Heart right ventricle (tissue), 16 donors: Measurements from ENCODE around the gene IGF2R. TPM values are rescaled to one million over a fixed set of nuclear protein-coding genes. Genes with fewer than 3 reads are reported as not detected.

Experiments
- ATAC-seq, 8 donors: fragments of 200-7000 bp; cut with Tn5 transposase; one replicate each; pipeline ENCODE4 v1.9.1; 2020; ENCODE audit warnings: mild to moderate bottlenecking in 8 of 8, moderate library complexity in 8 of 8, moderate number of reproducible peaks in 1 of 8
- DNase-seq, 2 donors: peaks; one replicate each; pipeline ENCODE4 v3.0.0-alpha.2; 2020
- H3K27ac ChIP-seq, 10 donors: fragments of 200-600 bp; sonication (generic) in 2 of 10; one replicate each; pipeline versions ENCODE4 v1.5.0 to v1.8.0; 2020 to 2022; ENCODE audit warnings: mild to moderate bottlenecking in 3 of 10
- H3K27me3 ChIP-seq, 7 donors: fragments of 200-600 bp; one replicate each; pipeline ENCODE4 v1.8.0; 2021 to 2022; ENCODE audit warnings: mild to moderate bottlenecking in 2 of 7
- H3K36me3 ChIP-seq, 9 donors: fragments of 200-600 bp; sonication (generic) in 1 of 9; one replicate each; pipeline versions ENCODE4 v1.5.0 to v1.8.0; 2020 to 2022; ENCODE audit warnings: mild to moderate bottlenecking in 2 of 9
- H3K4me1 ChIP-seq, 9 donors: fragments of 200-600 bp; sonication (generic) in 1 of 9; one replicate each; pipeline versions ENCODE4 v1.5.0 to v1.8.0; 2020 to 2022; ENCODE audit warnings: mild to moderate bottlenecking in 4 of 9
- H3K4me3 ChIP-seq, 10 donors: fragments of 200-600 bp; sonication (generic) in 2 of 10; one replicate each; pipeline versions ENCODE4 v1.5.0 to v1.8.0; 2020 to 2022; ENCODE audit warnings: mild to moderate bottlenecking in 7 of 10, moderate library complexity in 2 of 10
- H3K9me3 ChIP-seq, 11 donors: fragments of 200-600 bp in 10 of 11; sonication (generic) in 2 of 11; one replicate each; pipeline versions ENCODE4 v1.5.0 to v1.8.0; 2013 to 2022; ENCODE audit warnings: mild to moderate bottlenecking in 2 of 11, control low read depth in 1 of 11, moderate library complexity in 1 of 11
- WGBS, 2 donors: extraction: QIAGEN DNeasy Blood & Tissue Kit; methylation state at CpG; one replicate each; pipeline ENCODE4 v1.1.7; 2013; ENCODE audit warnings: inconsistent platforms in 1 of 2; 5-methylcytosine and 5-hydroxymethylcytosine counted together
- intact Hi-C, 10 donors: fragments of 100-400 bp; cut with DNase I; formaldehyde crosslinking; loops; one replicate each; pipeline versions ENCODE4 v1.11.1 to v1.14.2; 2022
- polyA plus RNA-seq, 2 donors: library from polyadenylated mRNA; stranded (reverse); fragments of 200-250 nt; gene quantifications; one replicate each; pipeline ENCODE4 v1.2.3, GENCODE V29; 2013
- total RNA-seq, 10 donors: library from RNA; stranded (reverse); fragmentation: NEBNext Ultra II Directional in 3 of 10; extraction: Animal tissue kit (Norgen Biotek cat#: 25700) in 3 of 10; gene quantifications; one replicate each; pipeline versions ENCODE4 v1.2.1 to v1.2.4, GENCODE V29; 2021 to 2023
- TF ChIP-seq, protein P1 (sequence below), 9 donors: fragments of 200-600 bp; sonication (generic) in 2 of 9; IDR thresholded peaks; one replicate each; pipeline versions ENCODE4 v1.5.0 to v1.8.0; 2021 to 2022; ENCODE audit warnings: antibody characterized with exemption in 9 of 9, mild to moderate bottlenecking in 5 of 9, moderate library complexity in 1 of 9
- donor health status: Arrhythmogenic right ventricular cardiomyopathy.
- donor health status: ischemic (EF 13 %, LVEDD 7.1; RV severe dilation, severe dysfunction).
- donor health status: healthy with polysubstance abuse.
- donor health status: DM: no; HTN: yes; CAD: no.
- donor health status: DM: no; HTN: no; CAD: no.
- donor health status: ischemic (EF 25% LVEDD 6.9; RV normal size, moderate dysfunction).
- donor health status: ischemic (EF 25% LVEDD 5.7; RV mildly dilated, moderate dysfunction).
- donor health status: healthy.
- donor health status: DM: yes; HTN: yes; CAD: no.
- donor health status: Ischemic cardiomyopathy.
- donor health status: ischemic (EF 35%, LVEDD 5.7; RV mildly dilated, moderate dysfunction).
- donor health status: nonischemic (EF 11% LVEDD 7.7; RV severe dilation, severe dysfunction).
- donor health status: DM: yes; HTN: yes; CAD: no.
- donor health status: PGD.
- donor health status: ischemic (EF 29% LVEDD 5.4; RV normal size, mild dysfunction).
- donor health status: nonischemic (EF 23%, LVEDD 6.1; RV moderate dilation, normal function).

IGF2R gene
- total and polyA plus RNA-seq, 12 donors, result 13.7 to 95.6 (median 70.2) TPM

DNA sequence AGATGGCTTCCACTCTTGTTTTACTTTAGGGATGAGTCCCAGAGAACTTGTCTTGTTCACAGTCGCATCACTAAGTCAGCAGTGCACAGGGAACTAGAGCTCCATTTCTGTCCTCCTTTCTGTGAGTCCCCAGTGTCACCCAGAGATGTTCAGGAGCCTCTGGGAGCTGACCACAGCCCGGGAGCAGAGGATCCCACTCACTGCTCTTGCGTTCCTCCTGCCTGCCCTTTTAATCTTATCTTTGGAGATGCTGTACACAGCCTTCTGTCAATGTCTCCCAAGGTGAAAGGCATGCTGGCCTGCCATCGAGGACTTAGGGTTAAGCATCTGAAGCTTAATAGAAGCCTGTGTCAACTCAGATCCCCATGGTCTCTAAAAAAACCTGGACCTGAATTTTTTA is 71.2 kb downstream of the IGF2R start:
- no peak overlapping the region for H3K4me3 ChIP-seq
- ATAC-seq, result no peak
- no peaks in the 10 kb centered on the region for H3K27me3 ChIP-seq
- TF ChIP-seq, protein P1, sequence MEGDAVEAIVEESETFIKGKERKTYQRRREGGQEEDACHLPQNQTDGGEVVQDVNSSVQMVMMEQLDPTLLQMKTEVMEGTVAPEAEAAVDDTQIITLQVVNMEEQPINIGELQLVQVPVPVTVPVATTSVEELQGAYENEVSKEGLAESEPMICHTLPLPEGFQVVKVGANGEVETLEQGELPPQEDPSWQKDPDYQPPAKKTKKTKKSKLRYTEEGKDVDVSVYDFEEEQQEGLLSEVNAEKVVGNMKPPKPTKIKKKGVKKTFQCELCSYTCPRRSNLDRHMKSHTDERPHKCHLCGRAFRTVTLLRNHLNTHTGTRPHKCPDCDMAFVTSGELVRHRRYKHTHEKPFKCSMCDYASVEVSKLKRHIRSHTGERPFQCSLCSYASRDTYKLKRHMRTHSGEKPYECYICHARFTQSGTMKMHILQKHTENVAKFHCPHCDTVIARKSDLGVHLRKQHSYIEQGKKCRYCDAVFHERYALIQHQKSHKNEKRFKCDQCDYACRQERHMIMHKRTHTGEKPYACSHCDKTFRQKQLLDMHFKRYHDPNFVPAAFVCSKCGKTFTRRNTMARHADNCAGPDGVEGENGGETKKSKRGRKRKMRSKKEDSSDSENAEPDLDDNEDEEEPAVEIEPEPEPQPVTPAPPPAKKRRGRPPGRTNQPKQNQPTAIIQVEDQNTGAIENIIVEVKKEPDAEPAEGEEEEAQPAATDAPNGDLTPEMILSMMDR (IDR thresholded peaks at IDR 0.05), result no peak
- intact Hi-C loops, result loop anchor here in 8 of 10 donors (5.0 to 10.0 kb wide), 4 partner anchors 63 to 175 kb away; no protein-coding TSS in a partner anchor
- H3K9me3 ChIP-seq, result no peaks in the 10 kb centered on the region
- WGBS, 2 donors, result 67 to 77% methylated on average over 4 of the region's 4 CpGs
- no peak for DNase-seq
- peaks cover 0 to 91% (median 18%) of the 10 kb centered on the region in 9 donors for H3K36me3 ChIP-seq
- H3K27ac ChIP-seq, result no peak overlapping the region
- peaks cover 2 to 61% (median 29%) of the 10 kb centered on the region in 9 donors for H3K4me1 ChIP-seq

DNA sequence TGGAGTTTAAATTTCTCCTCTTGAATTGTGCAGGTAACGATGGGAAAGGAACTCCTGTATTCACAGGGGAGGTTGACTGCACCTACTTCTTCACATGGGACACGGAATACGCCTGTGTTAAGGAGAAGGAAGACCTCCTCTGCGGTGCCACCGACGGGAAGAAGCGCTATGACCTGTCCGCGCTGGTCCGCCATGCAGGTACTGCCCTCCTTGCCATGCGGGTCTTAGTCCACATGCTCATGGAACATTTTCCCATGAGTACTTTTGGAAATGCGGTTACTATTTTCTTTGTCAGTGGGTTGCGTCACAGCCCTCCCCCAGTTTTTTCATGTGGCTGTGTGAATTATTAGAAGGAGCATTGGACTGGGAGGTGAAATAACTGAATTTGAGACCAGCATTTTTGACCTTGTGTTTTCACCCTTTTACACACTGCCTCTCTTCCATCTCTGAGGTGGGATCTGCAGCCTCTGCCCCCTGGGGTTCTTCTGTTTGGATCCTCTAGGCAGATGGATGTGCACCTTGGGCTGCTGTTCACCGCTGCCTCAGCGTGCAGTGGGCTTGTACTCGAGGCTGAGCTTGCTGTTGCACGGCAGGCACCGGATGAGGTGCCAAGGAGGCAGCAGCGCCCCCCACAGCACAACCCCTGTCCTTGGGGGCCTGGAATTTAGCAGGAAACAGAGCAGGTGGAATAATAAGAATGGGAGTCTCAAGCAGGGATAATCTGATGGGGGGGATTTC is 71.8 kb downstream of the IGF2R start:
- H3K4me1 ChIP-seq, result peaks cover 2 to 61% (median 29%) of the 10 kb centered on the region in 9 donors
- DNase-seq (no peak), ATAC-seq (no peak)
- TF ChIP-seq, protein P1 (IDR thresholded peaks at IDR 0.05), result no peak
- 96 to 97% methylated on average over 19 of the region's 19 CpGs for WGBS, 2 donors
- H3K36me3 ChIP-seq, result peaks cover 0 to 91% (median 18%) of the 10 kb centered on the region in 9 donors
- H3K27me3 ChIP-seq, result no peaks in the 10 kb centered on the region
- H3K27ac ChIP-seq, result no peak overlapping the region
- intact Hi-C loops, result loop anchor here in 8 of 10 donors (5.0 to 10.0 kb wide), 4 partner anchors 63 to 176 kb away; no protein-coding TSS in a partner anchor
- no peak overlapping the region for H3K4me3 ChIP-seq
- no peaks in the 10 kb centered on the region for H3K9me3 ChIP-seq

DNA sequence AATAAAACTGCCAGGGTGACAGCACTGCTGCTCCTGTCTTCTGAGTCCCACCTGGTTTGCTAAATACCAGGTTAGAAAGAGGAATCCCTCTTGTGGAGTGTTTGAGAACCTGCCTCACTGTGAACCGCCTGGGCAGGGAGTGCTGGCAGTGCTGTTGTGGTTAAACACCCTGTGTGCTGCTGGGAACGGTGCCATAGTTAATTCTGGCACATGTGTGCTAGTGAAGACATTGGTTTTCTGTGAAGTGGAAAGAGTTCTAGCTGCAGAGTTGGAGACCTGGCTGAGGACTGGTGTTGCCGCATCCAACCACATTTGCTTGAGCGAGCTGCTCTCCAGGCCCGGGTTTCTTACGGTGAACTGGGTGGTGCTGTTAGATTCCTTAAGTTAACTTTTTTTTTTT is 72.7 kb downstream of the IGF2R start:
- Histone ChIP-seq H3K9me3 (no peaks in the 10 kb centered on the region), H3K4me1 (peaks cover 2 to 54% (median 29%) of the 10 kb centered on the region in 9 donors), H3K36me3 (peaks cover 0 to 91% (median 22%) of the 10 kb centered on the region in 9 donors), H3K4me3 (no peak overlapping the region), H3K27ac (no peak overlapping the region), H3K27me3 (no peaks in the 10 kb centered on the region)
- DNase-seq (peak; percentile 39 to 63), ATAC-seq (peak; percentile 38 to 93 (median 78))
- intact Hi-C loops, result loop anchor here in 8 of 10 donors (5.0 to 10.0 kb wide), 4 partner anchors 64 to 177 kb away; no protein-coding TSS in a partner anchor
- TF ChIP-seq, protein P1 (IDR thresholded peaks at IDR 0.05), result peak in 4 of 9 donors; percentile 16 to 39 (median 36)
- 55 to 56% methylated on average over 6 of the region's 6 CpGs for WGBS, 2 donors

DNA sequence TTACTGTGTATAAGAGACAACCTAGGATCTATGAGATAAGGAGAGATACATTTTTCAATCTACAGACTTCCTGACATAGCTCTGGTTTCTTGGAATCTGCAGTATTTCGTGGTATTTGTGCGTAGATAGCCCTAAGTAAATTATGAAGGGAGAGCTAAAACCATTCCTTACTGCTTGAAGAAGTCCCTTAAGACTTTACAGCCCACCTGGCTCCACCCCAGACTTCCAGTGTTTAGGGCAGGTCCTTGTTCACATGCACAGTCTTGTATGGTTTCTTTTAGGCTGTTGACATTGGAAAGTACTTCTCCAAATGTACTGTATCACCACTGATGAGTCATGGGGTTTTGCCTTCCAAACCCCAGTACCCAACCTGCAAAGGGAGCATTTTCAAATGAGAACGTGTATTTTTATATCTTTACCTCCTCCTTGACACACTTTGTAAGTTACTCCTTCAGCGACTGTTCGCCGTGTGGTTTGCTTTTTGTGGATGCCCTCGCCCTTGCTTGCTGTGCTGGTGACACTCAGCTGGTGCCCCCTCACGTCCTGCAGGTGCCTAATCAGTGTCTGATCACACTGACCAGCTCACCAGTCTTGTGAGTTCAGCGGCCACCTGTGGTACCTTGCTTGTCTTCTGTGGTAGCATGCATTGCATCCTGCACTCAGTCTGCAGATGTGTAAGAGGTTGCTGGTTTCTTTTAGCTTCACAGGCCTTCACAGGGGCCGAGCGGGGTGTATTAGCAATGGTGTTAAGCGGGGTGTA is 73.3 kb downstream of the IGF2R start:
- Histone ChIP-seq H3K4me3 (no peak overlapping the region), H3K27me3 (no peaks in the 10 kb centered on the region), H3K27ac (peak overlapping the region in 2 of 10 donors; percentile 8 to 27), H3K36me3 (peaks cover 0 to 93% (median 28%) of the 10 kb centered on the region in 9 donors), H3K9me3 (no peaks in the 10 kb centered on the region), H3K4me1 (peaks cover 2 to 51% (median 27%) of the 10 kb centered on the region in 9 donors)
- intact Hi-C loops, result loop anchor here in 8 of 10 donors (5.0 to 10.0 kb wide), 4 partner anchors 65 to 177 kb away; no protein-coding TSS in a partner anchor
- whole genome bisulfite sequencing, 2 donors, result 89 to 94% methylated on average over 12 of the region's 12 CpGs
- no peak for DNase-seq
- ATAC-seq, result no peak
- TF ChIP-seq, protein P1 (IDR thresholded peaks at IDR 0.05), result no peak
